Measurements from ENCODE around the gene ZNF580. TPM values are rescaled to one million over a fixed set of nuclear protein-coding genes. Genes with fewer than 3 reads are reported as not detected.

ZNF580 gene
- total and polyA plus RNA-seq, 9 of the 15 experiments (the other 6 are each of a cell fraction or from before 2014, with no cell fraction given) = 2.3 to 47.4 (median 6.0) TPM

DNA sequence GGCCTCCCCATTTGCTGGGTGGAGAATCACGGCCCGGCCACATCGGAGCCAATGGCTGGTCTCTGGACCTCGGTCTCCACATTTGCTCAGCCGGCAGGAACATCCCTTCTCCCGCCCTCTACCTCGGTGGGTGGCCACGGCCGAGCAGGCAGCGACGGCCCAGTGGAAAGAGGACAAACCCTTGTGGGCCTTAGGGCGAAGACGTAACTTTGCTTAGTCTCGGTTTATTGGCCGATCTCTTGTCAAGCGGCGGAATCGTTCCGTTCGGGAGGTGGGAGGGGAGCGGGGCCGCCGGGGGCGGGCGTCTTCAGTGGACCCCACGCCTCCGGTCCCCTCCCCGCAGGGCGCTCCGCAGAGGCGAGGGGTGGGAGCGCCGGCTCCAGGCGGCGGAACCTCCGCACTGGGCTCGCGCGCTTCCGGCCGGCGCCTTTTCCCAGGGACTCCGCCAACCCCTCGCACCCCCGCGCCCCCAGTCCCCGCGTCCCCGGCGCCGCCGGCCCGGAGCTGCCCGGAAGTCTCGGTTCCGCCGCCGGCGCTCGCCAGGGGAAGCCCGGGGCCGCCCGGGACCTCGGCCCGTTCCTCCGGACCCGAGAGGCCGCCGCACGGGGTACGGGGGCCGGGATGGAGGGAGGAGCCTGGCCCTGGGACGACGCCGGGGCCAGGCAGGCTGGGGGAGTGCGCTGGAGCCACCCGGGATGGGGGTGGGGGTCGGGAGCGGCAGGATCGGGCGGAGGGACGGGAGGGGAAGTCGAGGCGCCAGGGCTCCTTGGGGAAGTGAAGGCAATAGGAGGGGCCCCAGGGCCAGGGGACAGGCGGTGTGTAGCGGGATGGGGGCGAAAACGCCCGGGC, at the start of gene ZNF580 (continued):
- TF ChIP-seq SMAD1 (IDR thresholded peaks at IDR 0.05; ENCODE audit: low read depth, low read length, partially characterized antibody) (no peak), ATF7 (IDR thresholded peaks at IDR 0.05) (no peak), TBP (optimal IDR thresholded peaks at IDR 0.05; ENCODE audit: low read depth, low read length) (peak; percentile 62), ZKSCAN1 (IDR thresholded peaks at IDR 0.05; ENCODE audit: low read depth, low read length) (no peak), KDM1A (IDR thresholded peaks at IDR 0.05) (no peak), SIN3B (IDR thresholded peaks at IDR 0.05; ENCODE audit: low read depth) (peak; percentile 59), CEBPG (CRISPR knock-in tag; IDR thresholded peaks at IDR 0.05) (no peak), CEBPG (tag; conservative IDR thresholded peaks at IDR 0.05 in 1 of 2, IDR thresholded peaks at IDR 0.05 in 1 of 2) (no peak), RBM25 (IDR thresholded peaks at IDR 0.05; ENCODE audit: low read depth, low read length, severe bottlenecking) (no peak), GABPB1 (CRISPR knock-in tag; IDR thresholded peaks at IDR 0.05) (peak; percentile 82; the same call in 1 of the 2 replicates), RFX5 (IDR thresholded peaks at IDR 0.05; ENCODE audit: low read depth, low read length) (no peak), GABPB2 (CRISPR knock-in tag; conservative IDR thresholded peaks at IDR 0.05) (no peak), MYC (IDR thresholded peaks at IDR 0.05; ENCODE audit: low read depth, low read length) (peak; percentile 39; the same call in 1 of the 2 replicates), MYC (CRISPR knock-in tag; IDR thresholded peaks at IDR 0.05; ENCODE audit: borderline replicate concordance, low read depth) (no peak), PTBP1 (IDR thresholded peaks at IDR 0.05; ENCODE audit: low read depth, low read length) (no peak), NRF1 (conservative IDR thresholded peaks at IDR 0.05 in 1 of 2, IDR thresholded peaks at IDR 0.05 in 1 of 2) (no peak), SP1 (CRISPR knock-in tag; IDR thresholded peaks at IDR 0.05) (0 out of 2 replicates have a peak, but pooled peaks have one; percentile 17)
- TF ChIP-seq, protein P1, sequence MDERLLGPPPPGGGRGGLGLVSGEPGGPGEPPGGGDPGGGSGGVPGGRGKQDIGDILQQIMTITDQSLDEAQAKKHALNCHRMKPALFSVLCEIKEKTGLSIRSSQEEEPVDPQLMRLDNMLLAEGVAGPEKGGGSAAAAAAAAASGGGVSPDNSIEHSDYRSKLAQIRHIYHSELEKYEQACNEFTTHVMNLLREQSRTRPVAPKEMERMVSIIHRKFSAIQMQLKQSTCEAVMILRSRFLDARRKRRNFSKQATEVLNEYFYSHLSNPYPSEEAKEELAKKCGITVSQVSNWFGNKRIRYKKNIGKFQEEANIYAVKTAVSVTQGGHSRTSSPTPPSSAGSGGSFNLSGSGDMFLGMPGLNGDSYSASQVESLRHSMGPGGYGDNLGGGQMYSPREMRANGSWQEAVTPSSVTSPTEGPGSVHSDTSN (CRISPR knock-in tag; IDR thresholded peaks at IDR 0.05; ENCODE audit: low read depth) = no peak
- TF ChIP-seq, protein P1 (tag; conservative IDR thresholded peaks at IDR 0.05; ENCODE audit: low read depth) = no peak
- TF ChIP-seq, protein P2, sequence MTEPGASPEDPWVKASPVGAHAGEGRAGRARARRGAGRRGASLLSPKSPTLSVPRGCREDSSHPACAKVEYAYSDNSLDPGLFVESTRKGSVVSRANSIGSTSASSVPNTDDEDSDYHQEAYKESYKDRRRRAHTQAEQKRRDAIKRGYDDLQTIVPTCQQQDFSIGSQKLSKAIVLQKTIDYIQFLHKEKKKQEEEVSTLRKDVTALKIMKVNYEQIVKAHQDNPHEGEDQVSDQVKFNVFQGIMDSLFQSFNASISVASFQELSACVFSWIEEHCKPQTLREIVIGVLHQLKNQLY (CRISPR knock-in tag; conservative IDR thresholded peaks at IDR 0.05) = 0 out of 4 replicates have a peak, but pooled peaks of 1 of the 2 experiments have one; percentile 54
- TF ChIP-seq, protein P3, sequence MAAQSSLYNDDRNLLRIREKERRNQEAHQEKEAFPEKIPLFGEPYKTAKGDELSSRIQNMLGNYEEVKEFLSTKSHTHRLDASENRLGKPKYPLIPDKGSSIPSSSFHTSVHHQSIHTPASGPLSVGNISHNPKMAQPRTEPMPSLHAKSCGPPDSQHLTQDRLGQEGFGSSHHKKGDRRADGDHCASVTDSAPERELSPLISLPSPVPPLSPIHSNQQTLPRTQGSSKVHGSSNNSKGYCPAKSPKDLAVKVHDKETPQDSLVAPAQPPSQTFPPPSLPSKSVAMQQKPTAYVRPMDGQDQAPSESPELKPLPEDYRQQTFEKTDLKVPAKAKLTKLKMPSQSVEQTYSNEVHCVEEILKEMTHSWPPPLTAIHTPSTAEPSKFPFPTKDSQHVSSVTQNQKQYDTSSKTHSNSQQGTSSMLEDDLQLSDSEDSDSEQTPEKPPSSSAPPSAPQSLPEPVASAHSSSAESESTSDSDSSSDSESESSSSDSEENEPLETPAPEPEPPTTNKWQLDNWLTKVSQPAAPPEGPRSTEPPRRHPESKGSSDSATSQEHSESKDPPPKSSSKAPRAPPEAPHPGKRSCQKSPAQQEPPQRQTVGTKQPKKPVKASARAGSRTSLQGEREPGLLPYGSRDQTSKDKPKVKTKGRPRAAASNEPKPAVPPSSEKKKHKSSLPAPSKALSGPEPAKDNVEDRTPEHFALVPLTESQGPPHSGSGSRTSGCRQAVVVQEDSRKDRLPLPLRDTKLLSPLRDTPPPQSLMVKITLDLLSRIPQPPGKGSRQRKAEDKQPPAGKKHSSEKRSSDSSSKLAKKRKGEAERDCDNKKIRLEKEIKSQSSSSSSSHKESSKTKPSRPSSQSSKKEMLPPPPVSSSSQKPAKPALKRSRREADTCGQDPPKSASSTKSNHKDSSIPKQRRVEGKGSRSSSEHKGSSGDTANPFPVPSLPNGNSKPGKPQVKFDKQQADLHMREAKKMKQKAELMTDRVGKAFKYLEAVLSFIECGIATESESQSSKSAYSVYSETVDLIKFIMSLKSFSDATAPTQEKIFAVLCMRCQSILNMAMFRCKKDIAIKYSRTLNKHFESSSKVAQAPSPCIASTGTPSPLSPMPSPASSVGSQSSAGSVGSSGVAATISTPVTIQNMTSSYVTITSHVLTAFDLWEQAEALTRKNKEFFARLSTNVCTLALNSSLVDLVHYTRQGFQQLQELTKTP (IDR thresholded peaks at IDR 0.05; ENCODE audit: low read depth in 1 of 2, partially characterized antibody in 2 of 2) = no peak
